VCaP (cell line): ENCODE results near the gene F2.

Experiments
- H3K27ac ChIP-seq: fragments of 450-650 bp; 2 replicates; pipeline ENCODE4 v1.5.1; 2017
- CTCF ChIP-seq: fragments of 450-650 bp; conservative IDR thresholded peaks from 2 replicates; pipeline ENCODE4 v1.5.1; 2017; ENCODE audit warnings: mild to moderate bottlenecking, moderate library complexity

Gene F2

GRCh38 chr11:46675288-46675851, 43.6 kb upstream of the F2 start:
- H3K27ac ChIP-seq, result no peak overlapping the region

DNA sequence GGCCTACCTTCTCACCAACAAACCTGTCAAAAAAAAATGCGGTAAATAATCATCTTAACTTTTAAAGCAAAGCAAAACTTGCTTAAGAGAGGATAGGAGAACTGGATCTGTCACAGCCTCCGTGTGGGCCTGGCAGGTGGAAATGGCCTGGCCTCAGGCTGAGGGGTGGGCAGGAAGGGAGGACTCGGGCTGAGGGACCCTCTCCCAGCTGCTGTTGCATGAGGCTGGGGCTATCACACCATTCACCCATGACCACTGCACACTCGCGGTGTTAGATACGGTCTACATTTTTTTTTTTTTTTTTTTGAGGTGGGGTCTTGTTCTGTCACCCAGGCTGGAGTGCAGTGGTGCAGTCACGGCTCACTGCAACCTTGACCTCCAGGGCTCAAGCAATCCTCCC, 43.1 kb upstream of the F2 start:
- H3K27ac ChIP-seq, result no peak overlapping the region
- TF ChIP-seq CTCF, result no peak

More at GRCh38 chr11:46675288-46675851, 43.6 kb upstream of the F2 start:
- no peak for TF ChIP-seq CTCF

GRCh38 chr11:46676436-46677158, 42.4 kb upstream of the F2 start:
- no peak overlapping the region for H3K27ac ChIP-seq
- no peak for TF ChIP-seq CTCF

DNA sequence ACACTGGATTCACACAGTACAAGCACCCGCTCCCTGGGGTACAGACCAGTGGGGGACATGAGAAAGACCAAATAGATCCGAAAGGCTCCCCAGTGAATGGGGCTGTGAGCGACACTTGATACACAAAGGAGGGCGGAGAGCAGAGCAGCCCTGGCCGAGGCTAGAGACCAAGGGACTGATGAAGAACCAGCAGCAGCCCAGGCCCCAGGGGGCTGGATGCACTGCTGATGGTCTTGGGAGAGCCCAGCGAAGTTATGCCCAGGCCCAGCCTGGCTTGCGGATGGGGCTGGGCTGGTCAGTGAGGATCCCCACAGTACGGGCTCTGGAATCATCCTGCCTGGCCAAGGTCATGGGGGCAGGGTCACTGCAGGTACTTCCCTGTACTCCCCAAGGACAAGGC, 41.8 kb upstream of the F2 start:
- no peak overlapping the region for H3K27ac ChIP-seq
- TF ChIP-seq CTCF, result no peak

DNA sequence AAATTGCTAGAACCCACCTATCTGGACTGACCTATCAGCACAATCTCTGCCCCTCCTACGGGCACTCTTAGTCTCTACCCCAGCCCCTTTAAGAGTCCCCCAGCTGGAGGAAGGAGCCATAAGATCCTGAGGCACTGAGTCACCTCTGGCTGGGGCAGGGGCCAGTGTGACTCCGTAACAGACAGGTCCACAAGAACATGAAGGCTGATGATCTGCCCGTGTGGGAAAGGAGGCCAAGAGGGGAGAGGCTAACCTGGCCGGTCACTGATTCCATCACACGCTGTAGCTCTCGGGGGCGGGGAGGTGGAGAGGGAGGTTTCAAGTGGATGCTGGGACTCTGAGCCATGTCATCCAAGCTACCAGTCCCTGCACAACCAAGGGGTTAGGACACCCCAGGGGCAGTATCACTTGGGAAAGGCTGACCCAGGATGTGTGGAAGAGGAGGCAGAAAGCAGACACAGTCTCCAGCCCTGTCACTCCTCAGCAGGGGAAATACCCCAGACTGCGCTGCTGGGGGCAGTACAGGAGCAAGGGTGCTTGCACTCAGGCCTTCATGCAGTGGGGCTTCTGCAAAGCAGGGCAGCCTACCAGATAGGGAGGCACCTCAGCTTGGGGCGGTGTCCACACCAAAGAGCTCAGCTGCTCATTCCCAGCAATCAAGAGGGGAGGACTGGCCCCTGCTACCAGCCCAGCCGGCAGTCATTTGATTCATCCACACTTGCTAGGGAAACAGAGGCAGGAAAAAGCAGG, 40.8 kb upstream of the F2 start:
- no peak overlapping the region for H3K27ac ChIP-seq
- TF ChIP-seq CTCF, result no peak

DNA sequence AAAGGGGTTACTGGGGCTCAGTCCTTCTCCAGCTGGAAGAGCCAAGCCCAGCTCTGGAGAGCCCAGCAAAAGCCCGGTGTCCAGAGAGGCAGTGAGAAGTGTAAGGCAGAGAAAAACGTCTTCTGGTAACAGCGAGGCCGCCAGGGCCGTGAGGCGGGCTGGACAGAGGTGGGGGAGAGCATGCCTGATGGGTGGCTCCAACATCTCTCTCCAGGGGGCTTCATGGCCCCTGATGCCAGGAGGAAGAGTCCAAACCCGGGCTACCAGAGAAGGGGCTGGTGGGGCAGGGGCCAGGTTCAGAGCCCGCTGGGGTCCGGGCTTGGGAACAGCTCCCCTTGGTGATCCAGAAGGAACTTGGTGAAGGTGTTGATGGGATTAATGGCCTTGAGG, 40.3 kb upstream of the F2 start:
- H3K27ac ChIP-seq, result no peak overlapping the region
- no peak for TF ChIP-seq CTCF
